B cell (primary cell): ENCODE data around the gene MICAL3. TPM values are rescaled to one million over a fixed set of nuclear protein-coding genes. Genes with fewer than 3 reads are reported as not detected.

Experiments used
- ATAC-seq: fragments of 200-7000 bp; cut with Tn5 transposase; one replicate; pipeline ENCODE4 v1.10.0; 2021; ENCODE audit warnings: low read depth, mild to moderate bottlenecking, moderate number of reproducible peaks, moderate library complexity
- CTCF ChIA-PET: fragments of 350-600 bp; sonication (Branson Sonifier 250); formaldehyde crosslinking; loops from one replicate; lab custom pipeline; 2021; ENCODE audit warnings: antibody characterized with exemption, inconsistent platforms; lab: Charles Lee
- POLR2A ChIA-PET: fragments of 350-600 bp; sonication (Branson Sonifier 250); formaldehyde crosslinking; loops from one replicate; lab custom pipeline; 2021; ENCODE audit warnings: antibody characterized with exemption; lab: Charles Lee
- DNase-seq: peaks from one replicate; pipeline ENCODE4 v3.0.0; 2013
- H2AFZ ChIP-seq: 2 replicates; pipeline ENCODE4 v1.6.1; 2012; ENCODE audit warnings: mild to moderate bottlenecking, low read depth, low read length; ENCODE audit not compliant: insufficient read depth, poor library complexity, severe bottlenecking
- H3K27ac ChIP-seq, 2 donors: 1 replicate in 1 of 2; 2 replicates in 1 of 2; pipeline ENCODE4 v1.5.1; 2012 to 2013; ENCODE audit warnings: low read length in 2 of 2, mild to moderate bottlenecking in 2 of 2, moderate library complexity in 1 of 2
- H3K27me3 ChIP-seq, 4 experiments: fragments of 200-600 bp in 1 of 4; sonication (generic) in 1 of 4; replicated peaks in 1 of 4; 1 replicate in 2 of 4; 2 replicates in 2 of 4; pipeline versions ENCODE4 v1.6.1 to v1.7.0; 2013 to 2016; ENCODE audit warnings: low read length in 3 of 4, mild to moderate bottlenecking in 2 of 4, mixed read lengths in 1 of 4, moderate library complexity in 1 of 4; ENCODE audit not compliant: insufficient read depth in 4 of 4, control insufficient read depth in 3 of 4; ENCODE audit errors: control extremely low read depth in 1 of 4
- H3K36me3 ChIP-seq, 2 experiments: replicated peaks in 1 of 2; 1 replicate in 1 of 2; 2 replicates in 1 of 2; pipeline versions ENCODE4 v1.6.1 to v1.7.1; 2013; ENCODE audit warnings: low read length in 1 of 2; ENCODE audit not compliant: insufficient read depth in 2 of 2, control insufficient read depth in 1 of 2; ENCODE audit errors: control extremely low read depth in 1 of 2, extremely low read depth in 1 of 2
- H3K4me1 ChIP-seq, 2 donors: fragments of 200-600 bp in 1 of 2; sonication (generic) in 1 of 2; 1 replicate in 1 of 2; 2 replicates in 1 of 2; pipeline versions ENCODE4 v1.5.1 to v1.6.1; 2013 to 2017; ENCODE audit warnings: low read length in 2 of 2; ENCODE audit not compliant: control insufficient read depth in 2 of 2, insufficient read depth in 2 of 2
- H3K4me2 ChIP-seq: replicated peaks from 2 replicates; pipeline ENCODE3; 2012; ENCODE audit warnings: mild to moderate bottlenecking, low read depth, low read length; ENCODE audit not compliant: poor library complexity, severe bottlenecking
- H3K4me3 ChIP-seq, 5 experiments: fragments of 200-600 bp in 1 of 5; sonication (generic) in 1 of 5; 1 replicate in 3 of 5; 2 replicates in 2 of 5; pipeline versions ENCODE4 v1.5.1 to v1.7.0; 2011 to 2016; ENCODE audit warnings: low read length in 4 of 5, mild to moderate bottlenecking in 4 of 5, low read depth in 2 of 5, control low read depth in 1 of 5, moderate library complexity in 1 of 5; ENCODE audit not compliant: insufficient read depth in 1 of 5; ENCODE audit errors: control extremely low read depth in 1 of 5, extremely low read depth in 1 of 5
- H3K79me2 ChIP-seq: fragments of 200-600 bp; sonication (generic); one replicate; pipeline ENCODE4 v1.6.0; 2016; ENCODE audit warnings: low read length; ENCODE audit not compliant: control insufficient read depth, insufficient read depth
- H3K9ac ChIP-seq: fragments of 200-600 bp; sonication (generic); 2 replicates; pipeline ENCODE4 v1.6.1; 2017; ENCODE audit warnings: mild to moderate bottlenecking, low read length, moderate library complexity
- H3K9me3 ChIP-seq, 3 donors: one replicate each; pipeline versions ENCODE4 v1.6.1 to v1.7.1; 2013; ENCODE audit warnings: low read length in 2 of 3; ENCODE audit not compliant: control insufficient read depth in 2 of 3, insufficient read depth in 1 of 3; ENCODE audit errors: control extremely low read depth in 1 of 3
- H4K20me1 ChIP-seq: 2 replicates; pipeline ENCODE4 v1.6.0; 2012; ENCODE audit warnings: mild to moderate bottlenecking, low read length; ENCODE audit not compliant: insufficient read depth, control insufficient read depth, poor library complexity, severe bottlenecking
- H3K27ac Mint-ChIP-seq: one replicate; pipeline ENCODE4 v1.8.0; 2021; ENCODE audit warnings: mixed read lengths
- H3K27me3 Mint-ChIP-seq: one replicate; pipeline ENCODE4 v1.8.0; 2021; ENCODE audit warnings: mixed read lengths
- H3K4me1 Mint-ChIP-seq: one replicate; pipeline ENCODE4 v1.8.0; 2021; ENCODE audit warnings: mixed read lengths
- H3K4me3 Mint-ChIP-seq: one replicate; pipeline ENCODE4 v1.8.0; 2021; ENCODE audit warnings: mixed read lengths
- H3K9me3 Mint-ChIP-seq: one replicate; pipeline ENCODE4 v1.8.0; 2022; ENCODE audit warnings: mixed read lengths; ENCODE audit not compliant: insufficient read depth
- CTCF ChIP-seq: fragments of 200-600 bp; IDR thresholded peaks from one replicate; pipeline ENCODE4 v1.8.0; 2022; ENCODE audit warnings: antibody characterized with exemption, mild to moderate bottlenecking
- EZH2 ChIP-seq: IDR thresholded peaks from 2 replicates; pipeline ENCODE4 v1.6.1; 2012; ENCODE audit warnings: borderline replicate concordance, low read depth, mild to moderate bottlenecking, moderate library complexity, low read length; ENCODE audit not compliant: insufficient read depth, poor library complexity, severe bottlenecking
- WGBS: methylation state at CpG from one replicate; pipeline ENCODE4 v1.1.5; 2013; ENCODE audit warnings: missing lambda C conversion rate; ENCODE audit not compliant: insufficient coverage; 5-methylcytosine and 5-hydroxymethylcytosine counted together
- intact Hi-C: fragments of 100-400 bp; cut with micrococcal nuclease; formaldehyde crosslinking; loops from one replicate; pipeline ENCODE4 v1.10.0; 2022
- polyA plus RNA-seq: library from polyadenylated mRNA; depleted of rRNA; stranded (reverse); fragments of >200 nt; gene quantifications from 2 replicates; pipeline ENCODE4 v1.2.3, GENCODE V29; 2012
- total RNA-seq, 2 donors: library from RNA; stranded (reverse); fragments of 120-200 nt in 1 of 2; gene quantifications; 1 replicate in 1 of 2; 2 replicates in 1 of 2; pipeline versions ENCODE4 v1.2.3 to v1.2.4, GENCODE V29; 2013 to 2022

MICAL3 gene
- total and polyA plus RNA-seq, 2 donors (not counting 1 experiment from before 2014, with no cell fraction given): 50.5 to 253 TPM

GRCh38 chr22:18056807-18057474, 32.6 kb upstream of the MICAL3 start:
- H3K27ac Mint-ChIP-seq: peak overlapping the region; percentile 99
- Histone ChIP-seq H3K36me3 (no peaks in the 10 kb centered on the region), H3K4me2 (peak overlapping the region; percentile 88), H3K79me2 (peaks cover 3% of the 10 kb centered on the region), H3K4me3 (peak overlapping the region in 4 of 5 experiments; percentile 27 to 47 (median 38)), H3K4me1 (peaks cover 30 to 43% of the 10 kb centered on the region in 2 donors), H3K9ac (peak overlapping the region; percentile 56), H2AFZ (peak overlapping the region; percentile 57), H3K9me3 (no peaks in the 10 kb centered on the region), H3K27ac (peak overlapping the region; percentile 97 to 99), H3K27me3 (no peaks in the 10 kb centered on the region), H4K20me1 (no peaks in the 10 kb centered on the region)
- no peak for TF ChIP-seq EZH2
- no peak for TF ChIP-seq CTCF
- POLR2A ChIA-PET: interaction anchor here (0.6 to 3.1 kb wide), 16 partner anchors 9 to 139 kb away, joined by 3 to 28 read pairs (median 6); partner anchors contain the start of gene PEX26
- peak overlapping the region; percentile 86 for H3K4me3 Mint-ChIP-seq
- peaks cover 41% of the 10 kb centered on the region for H3K4me1 Mint-ChIP-seq
- peak; percentile 89 for DNase-seq
- no peaks in the 10 kb centered on the region for H3K9me3 Mint-ChIP-seq
- ATAC-seq: peak; percentile 63
- 10% methylated on average over 8 of the region's 10 CpGs for WGBS
- CTCF ChIA-PET: interaction anchor here (1.0 to 5.3 kb wide), 15 partner anchors 9 to 227 kb away, joined by 3 to 82 read pairs (median 4); partner anchors contain the start of gene PEX26
- no peaks in the 10 kb centered on the region for H3K27me3 Mint-ChIP-seq
- intact Hi-C loops: loop anchor here (1.0 to 2.0 kb wide), 4 partner anchors 9 to 56 kb away; partner anchors contain the start of genes MICAL3 and PEX26

- ChIA-PET CTCF (interaction anchor here (1.0 to 5.3 kb wide), 14 partner anchors 9 to 226 kb away, joined by 3 to 82 read pairs (median 6); partner anchors contain the start of gene PEX26), POLR2A (interaction anchor here (0.9 to 3.1 kb wide), 9 partner anchors 10 to 60 kb away, joined by 3 to 28 read pairs (median 8); partner anchors contain the start of gene PEX26)
- ATAC-seq: peak; percentile 38
- H4K20me1 ChIP-seq: no peaks in the 10 kb centered on the region
- peak overlapping the region; percentile 97 to 99 for H3K27ac ChIP-seq
- H3K9ac ChIP-seq: peak overlapping the region; percentile 56
- peak overlapping the region; percentile 99 for H3K27ac Mint-ChIP-seq
- TF ChIP-seq EZH2 (no peak), CTCF (no peak)
- H3K4me2 ChIP-seq: peak overlapping the region; percentile 88
- peaks cover 30 to 43% of the 10 kb centered on the region in 2 donors for H3K4me1 ChIP-seq
- 70% methylated on average over 4 of the region's 4 CpGs for WGBS
- peak overlapping the region in 1 of 5 experiments; percentile 45 for H3K4me3 ChIP-seq
- no peaks in the 10 kb centered on the region for H3K27me3 ChIP-seq
- H3K9me3 Mint-ChIP-seq: no peaks in the 10 kb centered on the region
- intact Hi-C loops: loop anchor here (2.0 kb wide), 1 partner anchor 55 kb away; no protein-coding TSS in a partner anchor
- H3K9me3 ChIP-seq: no peaks in the 10 kb centered on the region
- no peaks in the 10 kb centered on the region for H3K27me3 Mint-ChIP-seq
- DNase-seq: peak; percentile 57
- no peaks in the 10 kb centered on the region for H3K36me3 ChIP-seq
- peak overlapping the region; percentile 61 for H2AFZ ChIP-seq
- H3K79me2 ChIP-seq: peaks cover 3% of the 10 kb centered on the region
- peak overlapping the region; percentile 86 for H3K4me3 Mint-ChIP-seq
- peaks cover 41% of the 10 kb centered on the region for H3K4me1 Mint-ChIP-seq
Measured at GRCh38 chr22:18056161-18056666, 31.9 kb upstream of the MICAL3 start.
